Measurements from ENCODE around the gene CGB7. TPM values are rescaled to one million over a fixed set of nuclear protein-coding genes. Genes with fewer than 3 reads are reported as not detected.

The CGB7 gene
- total RNA-seq, 2 experiments from 2014 or later: 0.40 TPM; not detected in 1

GRCh38 chr19:49073514-49074378 lies 16.2 kb upstream of the CGB7 start:
- Mint-ChIP-seq H3K36me3 (ENCODE audit: low read depth) (no peaks in the 10 kb centered on the region), H3K27me3 (peaks cover 50% of the 10 kb centered on the region), H3K4me3 (no peak overlapping the region), H3K9me3 (ENCODE audit: low read depth) (no peaks in the 10 kb centered on the region), H3K27ac (no peak overlapping the region), H3K4me1 (peaks cover 7% of the 10 kb centered on the region)
- DNase-seq (peak; percentile 49), ATAC-seq (no peak)
- POLR2A ChIA-PET: no interaction called here
- intact Hi-C loops (cut with DNase I, micrococcal nuclease): loop anchor here in 1 of 2 experiments (2.0 kb wide), 1 partner anchor 73 kb away; no protein-coding TSS in a partner anchor
- CTCF ChIA-PET: interaction anchor here (0.6 to 1.4 kb wide), 4 partner anchors 9 to 103 kb away, joined by 3 to 4 read pairs (median 3); no protein-coding TSS in a partner anchor

GRCh38 chr19:49071860-49072547 lies 14.5 kb upstream of the CGB7 start:
- peak; percentile 49 for DNase-seq
- H3K4me3 Mint-ChIP-seq: no peak overlapping the region
- H3K36me3 Mint-ChIP-seq (ENCODE audit: low read depth): no peaks in the 10 kb centered on the region
- no peak overlapping the region for H3K27ac Mint-ChIP-seq
- peaks cover 58% of the 10 kb centered on the region for H3K27me3 Mint-ChIP-seq
- ATAC-seq: no peak
- CTCF ChIA-PET: no interaction called here
- no peaks in the 10 kb centered on the region for H3K9me3 Mint-ChIP-seq (ENCODE audit: low read depth)
- H3K4me1 Mint-ChIP-seq: peaks cover 7% of the 10 kb centered on the region
- POLR2A ChIA-PET: no interaction called here
- intact Hi-C loops (cut with DNase I, micrococcal nuclease): no loop called here

GRCh38 chr19:49070416-49070815 lies 12.9 kb upstream of the CGB7 start:
- CTCF ChIA-PET: interaction anchor here (0.9 to 1.7 kb wide), 3 partner anchors 10 to 73 kb away, joined by 3 to 8 read pairs (median 5); no protein-coding TSS in a partner anchor

GRCh38 chr19:49069026-49069425 lies 11.5 kb upstream of the CGB7 start:
- Mint-ChIP-seq H3K36me3 (ENCODE audit: low read depth) (no peaks in the 10 kb centered on the region), H3K4me1 (peaks cover 7% of the 10 kb centered on the region), H3K9me3 (ENCODE audit: low read depth) (no peaks in the 10 kb centered on the region), H3K27ac (no peak overlapping the region), H3K4me3 (no peak overlapping the region), H3K27me3 (peaks cover 68% of the 10 kb centered on the region)
- ATAC-seq (no peak), DNase-seq (no peak)
- ChIA-PET CTCF (interaction anchor here (0.7 to 1.7 kb wide), 2 partner anchors 8 to 37 kb away, joined by 3 to 8 read pairs; no protein-coding TSS in a partner anchor), POLR2A (no interaction called here)
- intact Hi-C loops (cut with DNase I, micrococcal nuclease): no loop called here

More at GRCh38 chr19:49070416-49070815, 12.9 kb upstream of the CGB7 start:
- DNase-seq (no peak), ATAC-seq (no peak)
- Mint-ChIP-seq H3K27me3 (peaks cover 67% of the 10 kb centered on the region), H3K4me1 (peaks cover 7% of the 10 kb centered on the region), H3K27ac (no peak overlapping the region), H3K36me3 (ENCODE audit: low read depth) (no peaks in the 10 kb centered on the region), H3K9me3 (ENCODE audit: low read depth) (no peaks in the 10 kb centered on the region), H3K4me3 (no peak overlapping the region)
- intact Hi-C loops (cut with DNase I, micrococcal nuclease): no loop called here
- POLR2A ChIA-PET: no interaction called here

GRCh38 chr19:49067554-49067953 lies 10.0 kb upstream of the CGB7 start:
- CTCF ChIA-PET: no interaction called here
- no peaks in the 10 kb centered on the region for H3K4me1 Mint-ChIP-seq

GRCh38 chr19:49065905-49066512 lies 8.5 kb upstream of the CGB7 start:
- no peaks in the 10 kb centered on the region for H3K9me3 Mint-ChIP-seq (ENCODE audit: low read depth)
- ATAC-seq (no peak), DNase-seq (no peak)
- no peaks in the 10 kb centered on the region for H3K4me1 Mint-ChIP-seq
- H3K36me3 Mint-ChIP-seq (ENCODE audit: low read depth): no peaks in the 10 kb centered on the region
- intact Hi-C loops (cut with DNase I, micrococcal nuclease): no loop called here
- H3K4me3 Mint-ChIP-seq: no peak overlapping the region
- ChIA-PET CTCF (interaction anchor here (1.0 to 1.6 kb wide), 2 partner anchors 10 to 32 kb away, joined by 3 read pairs; no protein-coding TSS in a partner anchor), POLR2A (no interaction called here)
- no peak overlapping the region for H3K27ac Mint-ChIP-seq
- peaks cover 53% of the 10 kb centered on the region for H3K27me3 Mint-ChIP-seq

More at GRCh38 chr19:49067554-49067953, 10.0 kb upstream of the CGB7 start:
- H3K36me3 Mint-ChIP-seq (ENCODE audit: low read depth): no peaks in the 10 kb centered on the region
- H3K9me3 Mint-ChIP-seq (ENCODE audit: low read depth): no peaks in the 10 kb centered on the region
- DNase-seq (no peak), ATAC-seq (no peak)
- no peak overlapping the region for H3K4me3 Mint-ChIP-seq
- H3K27ac Mint-ChIP-seq: no peak overlapping the region
- POLR2A ChIA-PET: no interaction called here
- peaks cover 59% of the 10 kb centered on the region for H3K27me3 Mint-ChIP-seq
- intact Hi-C loops (cut with DNase I, micrococcal nuclease): no loop called here

GRCh38 chr19:49064768-49065611 lies 7.4 kb upstream of the CGB7 start, which contains the start of gene NTF4:
Gene NTF4 (minus strand): TSS chr19:49064818. CDS start chr19:49061997, 2,821 bp downstream.
- peak; percentile 36 for ATAC-seq
- no peak within 1 kb of the TSS for H3K4me3 Mint-ChIP-seq
- no peaks in the 10 kb centered on the region for H3K9me3 Mint-ChIP-seq (ENCODE audit: low read depth)

GRCh38 chr19:49064029-49064629 lies 6.6 kb upstream of the CGB7 start:
- no peak overlapping the region for H3K27ac Mint-ChIP-seq
- no peaks in the 10 kb centered on the region for H3K4me1 Mint-ChIP-seq
- POLR2A ChIA-PET: no interaction called here
- H3K27me3 Mint-ChIP-seq: peaks cover 50% of the 10 kb centered on the region
- ATAC-seq (no peak), DNase-seq (no peak)
- CTCF ChIA-PET: interaction anchor here (1.6 kb wide), 1 partner anchor 8 kb away, joined by 3 read pairs; no protein-coding TSS in a partner anchor
- no peaks in the 10 kb centered on the region for H3K36me3 Mint-ChIP-seq (ENCODE audit: low read depth)
- intact Hi-C loops (cut with DNase I, micrococcal nuclease): no loop called here
- H3K9me3 Mint-ChIP-seq (ENCODE audit: low read depth): no peaks in the 10 kb centered on the region
- no peak overlapping the region for H3K4me3 Mint-ChIP-seq

More at GRCh38 chr19:49064768-49065611, 7.4 kb upstream of the CGB7 start, which contains the start of gene NTF4:
- no peaks in the 10 kb centered on the region for H3K4me1 Mint-ChIP-seq
- intact Hi-C loops (cut with DNase I, micrococcal nuclease): no loop called here
- ChIA-PET POLR2A (interaction anchor here (0.6 kb wide), 1 partner anchor 257 kb away, joined by 5 read pairs; no protein-coding TSS in a partner anchor), CTCF (interaction anchor here (1.6 kb wide), 1 partner anchor 9 kb away, joined by 3 read pairs; no protein-coding TSS in a partner anchor)
- H3K36me3 Mint-ChIP-seq (ENCODE audit: low read depth): no peaks in the 10 kb centered on the region
- no peak within 1 kb of the TSS for H3K27ac Mint-ChIP-seq
- peaks cover 51% of the 10 kb centered on the region for H3K27me3 Mint-ChIP-seq
- peak; percentile 32 for DNase-seq

GRCh38 chr19:49061445-49061844 lies 3.9 kb upstream of the CGB7 start:
- CTCF ChIA-PET: interaction anchor here (1.4 to 1.7 kb wide), 2 partner anchors 9 to 137 kb away, joined by 5 to 8 read pairs; no protein-coding TSS in a partner anchor
- intact Hi-C loops (cut with DNase I, micrococcal nuclease): no loop called here
- H3K36me3 Mint-ChIP-seq (ENCODE audit: low read depth): no peaks in the 10 kb centered on the region
- no peak overlapping the region for H3K27ac Mint-ChIP-seq
- peaks cover 17% of the 10 kb centered on the region for H3K4me1 Mint-ChIP-seq
- H3K4me3 Mint-ChIP-seq: no peak overlapping the region
- H3K9me3 Mint-ChIP-seq (ENCODE audit: low read depth): no peaks in the 10 kb centered on the region
- DNase-seq (no peak), ATAC-seq (no peak)
- POLR2A ChIA-PET: no interaction called here
- peaks cover 56% of the 10 kb centered on the region for H3K27me3 Mint-ChIP-seq

GRCh38 chr19:49061000-49061399 lies 3.5 kb upstream of the CGB7 start:
- ATAC-seq (no peak), DNase-seq (no peak)
- intact Hi-C loops (cut with DNase I, micrococcal nuclease): no loop called here
- POLR2A ChIA-PET: interaction anchor here (0.6 kb wide), 1 partner anchor 134 kb away, joined by 4 read pairs; no protein-coding TSS in a partner anchor
- Mint-ChIP-seq H3K36me3 (ENCODE audit: low read depth) (no peaks in the 10 kb centered on the region), H3K9me3 (ENCODE audit: low read depth) (no peaks in the 10 kb centered on the region), H3K27ac (no peak overlapping the region), H3K4me1 (peaks cover 20% of the 10 kb centered on the region), H3K27me3 (peaks cover 52% of the 10 kb centered on the region), H3K4me3 (no peak overlapping the region)
- CTCF ChIA-PET: interaction anchor here (1.3 to 1.7 kb wide), 3 partner anchors 9 to 138 kb away, joined by 4 to 8 read pairs (median 5); no protein-coding TSS in a partner anchor
